ENCODE measurements around the gene SUN2. TPM values are rescaled to one million over a fixed set of nuclear protein-coding genes. Genes with fewer than 3 reads are reported as not detected.

The SUN2 gene
- total and polyA plus RNA-seq, 10 of the 15 experiments (the other 5 are each of a cell fraction or from before 2014, with no cell fraction given): 0.18 to 107 (median 35.9) TPM

- H3K4me1 ChIP-seq (ENCODE audit: control insufficient read depth, insufficient read depth, low read length): peaks cover 43% of the 10 kb centered on the region
- BruUV-seq (replicated peaks): no TSS peak
- TF ChIP-seq ZNF217 (IDR thresholded peaks at IDR 0.05) (no peak), ZSCAN29 (IDR thresholded peaks at IDR 0.05) (no peak), EGR1 (IDR thresholded peaks at IDR 0.05; ENCODE audit: borderline replicate concordance in 1 of 2, low read depth in 2 of 2, low read length in 2 of 2) (peak in 1 of 2 experiments; percentile 3; a peak in 1 of 3 replicates), SPI1 (IDR thresholded peaks at IDR 0.05; ENCODE audit: borderline replicate concordance, insufficient read depth, low read depth, low read length) (peak; percentile 21; the same call in 1 of the 2 replicates), ETV6 (conservative IDR thresholded peaks at IDR 0.05 in 1 of 2, IDR thresholded peaks at IDR 0.05 in 1 of 2; ENCODE audit: borderline replicate concordance in 1 of 2, low read depth in 1 of 2) (0 out of 4 replicates have a peak, but pooled peaks of 1 of the 2 experiments have one; percentile 29), MXI1 (IDR thresholded peaks at IDR 0.05; ENCODE audit: low read depth, low read length) (peak; percentile 24; the same call in 1 of the 2 replicates)
- peaks cover 58% of the 10 kb centered on the region for H3K79me2 ChIP-seq (ENCODE audit: control insufficient read depth, insufficient read depth, low read length)
- H3K9ac ChIP-seq (ENCODE audit: control insufficient read depth, insufficient read depth, low read length): peak overlapping the region; percentile 82
- ChIA-PET SMC1A (ENCODE audit: uncharacterized antibody, unreplicated experiment) (interaction anchor here (0.7 to 1.1 kb wide), 2 partner anchors 9 to 48 kb away, joined by 3 to 4 read pairs; no protein-coding TSS in a partner anchor), CTCF (interaction anchor here (0.6 to 7.5 kb wide), 3 partner anchors 11 to 119 kb away, joined by 3 to 42 read pairs (median 5); no protein-coding TSS in a partner anchor), POLR2A (interaction anchor here (1.1 to 5.1 kb wide), 5 partner anchors 48 to 62 kb away, joined by 4 to 27 read pairs (median 6); partner anchors contain the start of gene GTPBP1), RAD21 (ENCODE audit: unreplicated experiment) (interaction anchor here (1.5 kb wide), 1 partner anchor 47 kb away, joined by 3 read pairs; no protein-coding TSS in a partner anchor)
- H3K27ac ChIP-seq (ENCODE audit: control insufficient read depth, insufficient read depth): peak overlapping the region; percentile 90
- peak overlapping the region; percentile 91 for H3K4me3 ChIP-seq
- no peak for ATAC-seq
- in situ Hi-C loops (cut with MboI) (no loop called here), intact Hi-C loops (cut with micrococcal nuclease; ENCODE audit: unreplicated experiment) (loop anchor here (10.0 kb wide), 1 partner anchor 910 kb away; the partner anchor contains the start of genes ANKRD54 and EIF3L)
- peak overlapping the region; percentile 9 for H2AFZ ChIP-seq (ENCODE audit: control insufficient read depth, low read depth, low read length)
- 0% methylated on average over 12 of the region's 12 CpGs for WGBS (ENCODE audit: insufficient coverage, insufficient replicate concordance, low lambda C conversion rate, missing lambda C conversion rate)
- H3K4me2 ChIP-seq (ENCODE audit: control insufficient read depth, insufficient read depth): peak overlapping the region; percentile 90
- H4K20me1 ChIP-seq (ENCODE audit: control insufficient read depth, insufficient read depth): no peaks in the 10 kb centered on the region
- no peak for FAIRE-seq
- H3K27me3 ChIP-seq (replicated peaks in 1 of 2; ENCODE audit: control insufficient read depth in 2 of 2, insufficient read depth in 2 of 2, low read length in 1 of 2): no peaks in the 10 kb centered on the region
- peaks cover 10 to 17% of the 10 kb centered on the region in 2 experiments for H3K36me3 ChIP-seq (ENCODE audit: control insufficient read depth in 2 of 2, insufficient read depth in 2 of 2, low read length in 1 of 2)
- DNase-seq (ENCODE audit: low read depth, low spot score): no peak
- H3K9me3 ChIP-seq (replicated peaks; ENCODE audit: control insufficient read depth, insufficient read depth, low read length): no peaks in the 10 kb centered on the region
These were observed 1.0 kb downstream of the SUN2 start for GRCh38 chr22:38754751-38755154.

Measured in GM12878 (cell line).